PFSK-1 (cell line): ENCODE results near the gene GRID1.

ENCODE experiments used
- FOXP2 ChIP-seq: optimal IDR thresholded peaks from 2 replicates; pipeline ENCODE3; 2011; ENCODE audit warnings: borderline replicate concordance, control low read depth, inconsistent platforms; ENCODE audit not compliant: insufficient read depth; ENCODE audit errors: extremely low read length, extremely low read depth
- POLR2AphosphoS5 ChIP-seq: IDR thresholded peaks from 2 replicates; pipeline ENCODE4 v1.6.1; 2012; ENCODE audit warnings: low read depth, mild to moderate bottlenecking, control low read depth, low read length, moderate library complexity
- SIN3A ChIP-seq: IDR thresholded peaks from 2 replicates; pipeline ENCODE4 v1.6.1; 2012; ENCODE audit warnings: mild to moderate bottlenecking, low read length, moderate library complexity, borderline replicate concordance; ENCODE audit not compliant: insufficient read depth
- TAF1 ChIP-seq: IDR thresholded peaks from 2 replicates; pipeline ENCODE4 v1.6.1; 2012; ENCODE audit warnings: low read length, control low read depth, borderline replicate concordance; ENCODE audit not compliant: insufficient read depth
- TF ChIP-seq, protein P1 (sequence below), 2 experiments: IDR thresholded peaks; 2 replicates each; pipeline versions ENCODE4 v1.6.1 to v1.8.0; 2011 to 2012; ENCODE audit warnings: low read depth in 2 of 2, low read length in 2 of 2, control low read depth in 1 of 2, inconsistent platforms in 1 of 2, mild to moderate bottlenecking in 1 of 2, moderate library complexity in 1 of 2; ENCODE audit not compliant: insufficient read depth in 1 of 2

The GRID1 gene

DNA sequence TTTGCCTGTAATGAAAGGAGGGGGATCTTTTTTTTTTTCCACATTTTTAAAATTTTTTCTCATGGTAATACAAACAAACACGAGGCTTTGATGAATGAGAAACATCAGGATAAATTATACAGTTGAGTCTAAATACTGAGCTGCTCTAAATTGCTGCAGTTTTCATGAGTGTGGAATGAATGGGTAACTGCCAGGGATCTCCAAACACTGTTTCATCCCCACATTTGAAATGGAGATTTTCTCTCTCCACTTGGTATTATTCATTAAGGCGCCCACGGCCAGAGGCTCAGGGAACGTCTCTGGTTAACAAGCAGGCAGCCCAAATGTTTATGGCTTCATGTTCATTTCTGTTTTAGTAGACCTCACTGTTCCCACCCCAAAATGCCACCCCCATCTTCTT, 717.1 kb downstream of the GRID1 start:
- TF ChIP-seq TAF1 (no peak), POLR2AphosphoS5 (no peak)

DNA sequence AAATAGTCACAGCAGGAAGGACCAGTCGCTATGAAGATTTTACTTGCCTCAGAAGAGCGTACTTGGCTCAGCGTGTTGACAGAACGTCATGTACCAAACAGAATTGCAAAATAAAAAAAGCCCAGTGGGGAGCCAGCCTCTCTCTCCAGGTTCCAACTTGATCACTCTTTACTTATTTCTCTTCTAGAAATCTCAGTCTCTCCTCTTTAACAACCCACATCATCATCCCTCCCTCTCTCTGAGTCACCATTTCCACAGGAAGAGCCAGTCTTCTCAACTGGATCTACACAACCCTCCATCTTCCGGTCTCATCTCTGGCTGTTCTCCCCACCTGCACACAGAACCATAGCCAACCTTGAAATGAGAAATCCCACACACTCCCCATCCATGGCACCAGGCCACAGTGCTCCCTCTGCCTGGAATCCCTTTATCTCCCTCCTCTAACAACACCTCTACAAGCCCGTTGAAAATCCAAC, 718.3 kb downstream of the GRID1 start:
- no peak for TF ChIP-seq SIN3A
- TF ChIP-seq FOXP2, result no peak
- TF ChIP-seq, protein P1, sequence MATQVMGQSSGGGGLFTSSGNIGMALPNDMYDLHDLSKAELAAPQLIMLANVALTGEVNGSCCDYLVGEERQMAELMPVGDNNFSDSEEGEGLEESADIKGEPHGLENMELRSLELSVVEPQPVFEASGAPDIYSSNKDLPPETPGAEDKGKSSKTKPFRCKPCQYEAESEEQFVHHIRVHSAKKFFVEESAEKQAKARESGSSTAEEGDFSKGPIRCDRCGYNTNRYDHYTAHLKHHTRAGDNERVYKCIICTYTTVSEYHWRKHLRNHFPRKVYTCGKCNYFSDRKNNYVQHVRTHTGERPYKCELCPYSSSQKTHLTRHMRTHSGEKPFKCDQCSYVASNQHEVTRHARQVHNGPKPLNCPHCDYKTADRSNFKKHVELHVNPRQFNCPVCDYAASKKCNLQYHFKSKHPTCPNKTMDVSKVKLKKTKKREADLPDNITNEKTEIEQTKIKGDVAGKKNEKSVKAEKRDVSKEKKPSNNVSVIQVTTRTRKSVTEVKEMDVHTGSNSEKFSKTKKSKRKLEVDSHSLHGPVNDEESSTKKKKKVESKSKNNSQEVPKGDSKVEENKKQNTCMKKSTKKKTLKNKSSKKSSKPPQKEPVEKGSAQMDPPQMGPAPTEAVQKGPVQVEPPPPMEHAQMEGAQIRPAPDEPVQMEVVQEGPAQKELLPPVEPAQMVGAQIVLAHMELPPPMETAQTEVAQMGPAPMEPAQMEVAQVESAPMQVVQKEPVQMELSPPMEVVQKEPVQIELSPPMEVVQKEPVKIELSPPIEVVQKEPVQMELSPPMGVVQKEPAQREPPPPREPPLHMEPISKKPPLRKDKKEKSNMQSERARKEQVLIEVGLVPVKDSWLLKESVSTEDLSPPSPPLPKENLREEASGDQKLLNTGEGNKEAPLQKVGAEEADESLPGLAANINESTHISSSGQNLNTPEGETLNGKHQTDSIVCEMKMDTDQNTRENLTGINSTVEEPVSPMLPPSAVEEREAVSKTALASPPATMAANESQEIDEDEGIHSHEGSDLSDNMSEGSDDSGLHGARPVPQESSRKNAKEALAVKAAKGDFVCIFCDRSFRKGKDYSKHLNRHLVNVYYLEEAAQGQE (IDR thresholded peaks at IDR 0.05; ENCODE audit: insufficient read depth in 1 of 2, low read depth in 2 of 2, low read length in 2 of 2), result no peak

DNA sequence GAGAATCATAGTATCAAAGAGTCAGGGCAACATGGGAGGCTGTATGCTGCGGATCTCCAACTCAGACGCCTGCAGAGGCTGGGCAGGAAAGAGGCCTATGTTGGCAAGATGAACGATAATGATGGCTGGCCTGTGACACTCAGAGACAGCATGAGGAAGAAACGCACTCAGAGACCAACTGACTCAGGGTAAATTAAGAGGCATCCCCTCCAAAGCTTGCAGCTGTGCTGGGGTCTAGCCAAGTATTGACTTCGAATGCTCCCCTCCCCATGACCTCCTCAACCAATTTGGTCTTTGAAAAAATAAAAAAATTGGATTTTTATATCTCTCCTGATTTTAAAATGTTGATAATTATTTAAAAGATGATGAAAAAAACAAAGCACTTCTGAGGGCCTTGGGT, 718.9 kb downstream of the GRID1 start:
- TF ChIP-seq TAF1 (no peak), SIN3A (no peak), FOXP2 (no peak), POLR2AphosphoS5 (no peak)

DNA sequence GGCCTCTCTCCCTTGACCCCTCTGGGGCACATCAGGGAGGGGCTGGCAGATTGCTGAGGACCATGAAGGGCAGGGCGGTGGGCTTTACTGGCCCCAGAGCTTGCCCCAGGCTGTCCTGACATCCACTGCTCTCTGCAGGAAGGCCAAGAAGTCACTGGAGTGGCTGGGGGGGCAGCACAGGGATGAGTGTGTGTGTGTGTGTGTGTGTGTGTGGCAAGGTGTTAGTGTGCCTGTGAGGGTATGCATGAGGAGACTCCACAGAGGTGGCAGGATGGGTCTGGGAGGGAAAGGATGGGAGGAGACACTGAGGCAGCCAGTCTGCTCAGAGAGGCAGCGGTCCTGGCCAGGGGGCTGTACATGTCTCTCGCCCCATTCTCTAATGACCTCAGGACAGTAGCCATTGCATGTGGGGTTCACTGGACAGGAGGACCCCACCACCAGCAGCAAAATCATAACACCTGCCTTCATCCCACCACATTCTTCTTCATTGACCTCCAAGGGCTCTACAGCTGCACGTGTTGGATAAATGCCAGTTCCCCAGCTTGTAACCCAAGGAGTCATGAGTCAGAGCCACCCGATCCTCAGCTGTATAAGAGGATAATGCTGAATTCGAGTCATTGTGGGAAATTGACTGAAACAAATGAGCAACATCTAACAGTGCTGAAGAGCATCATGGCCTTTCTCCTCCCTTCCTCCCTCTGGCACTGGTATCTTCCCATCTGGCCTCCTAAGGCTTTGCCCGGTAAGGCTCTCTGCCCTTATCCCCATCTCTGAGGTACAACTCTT, 720.5 kb downstream of the GRID1 start:
- TF ChIP-seq TAF1, result no peak
- TF ChIP-seq, protein P1 (IDR thresholded peaks at IDR 0.05; ENCODE audit: insufficient read depth in 1 of 2, low read depth in 2 of 2, low read length in 2 of 2), result no peak
- TF ChIP-seq POLR2AphosphoS5, result no peak
- no peak for TF ChIP-seq FOXP2
- no peak for TF ChIP-seq SIN3A

DNA sequence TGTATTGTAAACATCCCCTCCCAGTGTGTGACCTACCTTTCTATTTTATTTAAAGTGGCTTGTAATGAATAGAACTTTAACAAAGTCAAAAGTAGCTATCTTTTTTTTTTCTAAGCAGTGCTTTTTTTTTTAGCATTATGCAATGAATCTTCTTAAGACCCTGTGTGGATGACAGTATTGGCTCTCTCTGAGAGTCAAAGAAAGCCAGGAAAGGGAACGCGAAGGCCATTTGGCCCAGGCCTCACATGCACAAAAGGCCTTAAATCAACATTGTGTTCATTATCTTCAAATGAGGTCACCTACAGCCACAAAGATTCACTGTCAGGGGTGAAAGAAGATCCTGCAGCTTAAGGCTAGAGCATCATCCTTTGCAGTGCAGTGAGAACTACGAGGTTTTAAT, 721.5 kb downstream of the GRID1 start:
- TF ChIP-seq TAF1, result no peak
- TF ChIP-seq, protein P1 (IDR thresholded peaks at IDR 0.05; ENCODE audit: insufficient read depth in 1 of 2, low read depth in 2 of 2, low read length in 2 of 2), result no peak
- TF ChIP-seq FOXP2, result no peak
- no peak for TF ChIP-seq SIN3A
- TF ChIP-seq POLR2AphosphoS5, result no peak

DNA sequence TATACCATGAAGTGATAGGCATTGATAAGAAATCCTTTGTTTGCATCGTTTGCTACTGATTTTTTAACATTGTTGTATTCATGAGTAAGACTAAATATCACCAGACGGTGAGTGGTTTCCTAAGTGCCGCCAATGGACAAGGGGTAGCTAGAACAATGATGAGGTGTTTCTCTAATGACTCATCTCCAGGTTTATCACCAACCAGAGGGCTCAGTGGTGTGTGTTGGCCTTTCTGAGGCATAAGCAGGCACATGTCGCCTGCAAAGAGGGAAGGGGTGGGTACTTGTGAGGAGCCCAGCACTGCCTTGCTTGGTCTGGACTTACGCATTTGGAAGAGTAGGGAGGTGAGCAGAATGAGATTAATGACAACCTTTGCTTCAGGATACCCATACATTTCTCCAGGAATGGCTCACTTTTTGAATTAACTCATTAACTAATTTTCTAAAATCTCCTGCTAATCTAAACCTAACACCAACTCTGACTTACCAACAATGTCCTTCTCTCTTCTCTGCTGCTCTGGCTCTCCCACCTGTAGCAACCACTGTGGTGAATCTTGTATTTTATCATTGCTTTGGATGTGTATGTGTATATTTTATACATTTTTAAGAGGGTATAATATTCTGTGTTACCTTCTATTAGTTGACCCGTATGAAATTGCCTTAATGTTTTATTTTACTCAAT, 722.6 kb downstream of the GRID1 start:
- TF ChIP-seq, protein P1 (IDR thresholded peaks at IDR 0.05; ENCODE audit: insufficient read depth in 1 of 2, low read depth in 2 of 2, low read length in 2 of 2), result no peak
- TF ChIP-seq FOXP2, result no peak
- no peak for TF ChIP-seq SIN3A
- no peak for TF ChIP-seq TAF1
- TF ChIP-seq POLR2AphosphoS5, result no peak
